PFSK-1 (cell line): Measurements from ENCODE around the gene CDK11A.

Source experiments
- POLR2AphosphoS5 ChIP-seq: IDR thresholded peaks from 2 replicates; pipeline ENCODE4 v1.6.1; 2012; ENCODE audit warnings: low read depth, mild to moderate bottlenecking, control low read depth, low read length, moderate library complexity
- REST ChIP-seq, 2 experiments: IDR thresholded peaks; 2 replicates each; pipeline versions ENCODE4 v1.6.1 to v1.8.0; 2011 to 2012; ENCODE audit warnings: low read depth in 2 of 2, low read length in 2 of 2, control low read depth in 1 of 2, inconsistent platforms in 1 of 2, mild to moderate bottlenecking in 1 of 2, moderate library complexity in 1 of 2; ENCODE audit not compliant: insufficient read depth in 1 of 2
- SIN3A ChIP-seq: IDR thresholded peaks from 2 replicates; pipeline ENCODE4 v1.6.1; 2012; ENCODE audit warnings: mild to moderate bottlenecking, low read length, moderate library complexity, borderline replicate concordance; ENCODE audit not compliant: insufficient read depth
- TAF1 ChIP-seq: IDR thresholded peaks from 2 replicates; pipeline ENCODE4 v1.6.1; 2012; ENCODE audit warnings: low read length, control low read depth, borderline replicate concordance; ENCODE audit not compliant: insufficient read depth

GRCh38 chr1:1721201-1721600, 3.0 kb downstream of the CDK11A start:
- TF ChIP-seq POLR2AphosphoS5 (no peak), REST (IDR thresholded peaks at IDR 0.05; ENCODE audit: insufficient read depth in 1 of 2, low read depth in 2 of 2, low read length in 2 of 2) (no peak), SIN3A (no peak), TAF1 (no peak)
